ENCODE data around the gene ABCA4. TPM values are rescaled to one million over a fixed set of nuclear protein-coding genes. Genes with fewer than 3 reads are reported as not detected.

ABCA4 gene
- total RNA-seq, 4 donors from 2014 or later, result 0.49 to 2.0 (median 1.0) TPM; not detected in 1

GRCh38 chr1:94056171-94056570, 64.8 kb downstream of the ABCA4 start:
- no peak overlapping the region for H3K27ac ChIP-seq
- intact Hi-C loops (cut with DNase I; ENCODE audit: low total_unique reads), result no loop called here

GRCh38 chr1:94055459-94056122, 65.4 kb downstream of the ABCA4 start:
- H3K4me3 ChIP-seq, result no peak overlapping the region
- TF ChIP-seq POLR2A (IDR thresholded peaks at IDR 0.05) (no peak), CTCF (IDR thresholded peaks at IDR 0.05) (no peak)
- no peak for DNase-seq
- no peaks in the 10 kb centered on the region for H3K36me3 ChIP-seq
- no peaks in the 10 kb centered on the region for H3K4me1 ChIP-seq
- H3K27me3 ChIP-seq, result no peaks in the 10 kb centered on the region
- H3K27ac ChIP-seq, result no peak overlapping the region
- no peaks in the 10 kb centered on the region for H3K9me3 ChIP-seq
- intact Hi-C loops (cut with DNase I; ENCODE audit: low total_unique reads), result no loop called here

More at GRCh38 chr1:94056171-94056570, 64.8 kb downstream of the ABCA4 start:
- Histone ChIP-seq H3K4me1 (no peaks in the 10 kb centered on the region), H3K36me3 (no peaks in the 10 kb centered on the region), H3K27me3 (no peaks in the 10 kb centered on the region), H3K4me3 (no peak overlapping the region), H3K9me3 (no peaks in the 10 kb centered on the region)
- no peak for DNase-seq
- TF ChIP-seq POLR2A (IDR thresholded peaks at IDR 0.05) (no peak), CTCF (IDR thresholded peaks at IDR 0.05) (no peak)

GRCh38 chr1:94050675-94051074, 70.3 kb downstream of the ABCA4 start:
- intact Hi-C loops (cut with DNase I; ENCODE audit: low total_unique reads), result no loop called here
- Histone ChIP-seq H3K27ac (no peak overlapping the region), H3K4me1 (no peaks in the 10 kb centered on the region), H3K9me3 (no peaks in the 10 kb centered on the region), H3K4me3 (no peak overlapping the region), H3K27me3 (no peaks in the 10 kb centered on the region), H3K36me3 (no peaks in the 10 kb centered on the region)
- TF ChIP-seq CTCF (IDR thresholded peaks at IDR 0.05) (no peak), POLR2A (IDR thresholded peaks at IDR 0.05) (no peak)
- no peak for DNase-seq

- Histone ChIP-seq H3K36me3 (no peaks in the 10 kb centered on the region), H3K9me3 (no peaks in the 10 kb centered on the region), H3K4me1 (no peaks in the 10 kb centered on the region), H3K27me3 (no peaks in the 10 kb centered on the region), H3K4me3 (no peak overlapping the region), H3K27ac (no peak overlapping the region)
- no peak for TF ChIP-seq CTCF (IDR thresholded peaks at IDR 0.05)
- TF ChIP-seq POLR2A (IDR thresholded peaks at IDR 0.05), result no peak
- no peak for DNase-seq
- intact Hi-C loops (cut with DNase I; ENCODE audit: low total_unique reads), result no loop called here
Measured at GRCh38 chr1:94050254-94050653, 70.7 kb downstream of the ABCA4 start.

- no peak for TF ChIP-seq CTCF (IDR thresholded peaks at IDR 0.05)
- no peak for TF ChIP-seq POLR2A (IDR thresholded peaks at IDR 0.05)
- no peak overlapping the region for H3K4me3 ChIP-seq
Measured at GRCh38 chr1:94049791-94050190, 71.2 kb downstream of the ABCA4 start.

More at GRCh38 chr1:94049791-94050190, 71.2 kb downstream of the ABCA4 start:
- Histone ChIP-seq H3K27me3 (no peaks in the 10 kb centered on the region), H3K9me3 (no peaks in the 10 kb centered on the region), H3K36me3 (no peaks in the 10 kb centered on the region), H3K27ac (no peak overlapping the region), H3K4me1 (no peaks in the 10 kb centered on the region)
- no peak for DNase-seq
- intact Hi-C loops (cut with DNase I; ENCODE audit: low total_unique reads), result loop anchor here (5.0 kb wide), 1 partner anchor 288 kb away; no protein-coding TSS in a partner anchor
